HepG2 (cell line): ENCODE data around the gene ZNF222. TPM values are rescaled to one million over a fixed set of nuclear protein-coding genes. Genes with fewer than 3 reads are reported as not detected.

Experiments used
- ARHGAP35 ChIP-seq: sonication (generic); formaldehyde crosslinking; IDR thresholded peaks from 2 replicates; pipeline ENCODE4 v1.9.0; 2022; ENCODE audit warnings: mild to moderate bottlenecking, inconsistent platforms, moderate library complexity, missing genetic modification reagents, borderline replicate concordance
- ARNT2 ChIP-seq: sonication (generic); formaldehyde crosslinking; IDR thresholded peaks from 2 replicates; pipeline ENCODE4 v1.8.0; 2022; ENCODE audit warnings: mild to moderate bottlenecking, low read depth, missing genetic modification reagents, moderate library complexity
- CAMTA2 ChIP-seq: sonication (generic); formaldehyde crosslinking; IDR thresholded peaks from 2 replicates; pipeline ENCODE4 v1.4.0; 2020; ENCODE audit warnings: mild to moderate bottlenecking, missing genetic modification reagents, borderline replicate concordance
- KDM3A ChIP-seq: IDR thresholded peaks from 2 replicates; pipeline ENCODE4 v1.6.1; 2018; ENCODE audit warnings: low read depth, missing compliant biosample characterization
- LCORL ChIP-seq, 2 experiments: fragments of 450-650 bp in 1 of 2; sonication (generic) in 1 of 2; formaldehyde crosslinking in 1 of 2; IDR thresholded peaks; 2 replicates each; pipeline versions ENCODE4 v1.5.0 to v1.6.1; 2017 to 2020; ENCODE audit warnings: antibody characterized with exemption in 1 of 2, missing genetic modification reagents in 1 of 2
- PAF1 ChIP-seq: IDR thresholded peaks from 2 replicates; pipeline ENCODE4 v1.6.1; 2016; ENCODE audit warnings: missing genetic modification reagents, missing compliant biosample characterization
- PHB2 ChIP-seq: fragments of 450-650 bp; IDR thresholded peaks from 2 replicates; pipeline ENCODE4 v1.6.1; 2018; ENCODE audit not compliant: partially characterized antibody
- RARA ChIP-seq: IDR thresholded peaks from 2 replicates; pipeline ENCODE4 v1.6.1; 2016; ENCODE audit warnings: missing genetic modification reagents, missing compliant biosample characterization
- SIN3B ChIP-seq: fragments of 150-350 bp; IDR thresholded peaks from 2 replicates; pipeline ENCODE4 v1.6.1; 2014; ENCODE audit warnings: low read length
- SP140L ChIP-seq: sonication (generic); formaldehyde crosslinking; IDR thresholded peaks from 2 replicates; pipeline ENCODE4 v1.4.0; 2020; ENCODE audit warnings: missing genetic modification reagents, borderline replicate concordance
- SP2 ChIP-seq: sonication (generic); formaldehyde crosslinking; IDR thresholded peaks from 2 replicates; pipeline ENCODE4 v1.5.1; 2020; ENCODE audit warnings: mild to moderate bottlenecking, missing genetic modification reagents
- ZFX ChIP-seq: sonication (generic); formaldehyde crosslinking; IDR thresholded peaks from 2 replicates; pipeline ENCODE4 v1.4.0; 2020; ENCODE audit warnings: mild to moderate bottlenecking, low read depth, missing genetic modification reagents, moderate library complexity
- ZNF232 ChIP-seq: sonication (generic); formaldehyde crosslinking; IDR thresholded peaks from 2 replicates; pipeline ENCODE4 v1.4.0; 2020; ENCODE audit warnings: missing genetic modification reagents, borderline replicate concordance
- ZNF329 ChIP-seq: sonication (generic); formaldehyde crosslinking; IDR thresholded peaks from 2 replicates; pipeline ENCODE4 v1.9.0; 2021; ENCODE audit warnings: low read depth, mild to moderate bottlenecking, missing genetic modification reagents
- ZNF350 ChIP-seq: sonication (generic); formaldehyde crosslinking; IDR thresholded peaks from 2 replicates; pipeline ENCODE4 v1.4.0; 2020; ENCODE audit warnings: mild to moderate bottlenecking, low read depth, missing genetic modification reagents, borderline replicate concordance
- ZNF501 ChIP-seq: sonication (generic); formaldehyde crosslinking; IDR thresholded peaks from 2 replicates; pipeline ENCODE4 v1.5.1; 2020; ENCODE audit warnings: mild to moderate bottlenecking, moderate library complexity, missing genetic modification reagents
- polyA plus RNA-seq, 8 experiments: library from polyadenylated mRNA; depleted of rRNA in 3 of 8; stranded (reverse) in 7 of 8; unstranded in 1 of 8; fragments of >200 nt; fragmentation: Illumina TruSeq in 4 of 8; extraction: Trizol in 4 of 8; gene quantifications; 2 replicates each; pipeline versions ENCODE4 v1.2.1 to v1.2.3, GENCODE V29; 2011 to 2016; ENCODE audit warnings: low read depth in 4 of 8, missing spikeins in 1 of 8, mixed read lengths in 1 of 8; ENCODE audit not compliant: insufficient read depth in 1 of 8
- total RNA-seq, 5 experiments: library from RNA; depleted of rRNA; stranded (reverse); fragments of >200 nt; fragmentation: Illumina TruSeq; extraction: Trizol; gene quantifications; 2 replicates each; pipeline ENCODE4 v1.2.3, GENCODE V29; 2016; ENCODE audit warnings: low read depth in 1 of 5
- TF ChIP-seq, protein P1 (sequence below): sonication (generic); formaldehyde crosslinking; IDR thresholded peaks from 2 replicates; pipeline ENCODE4 v1.5.0; 2020; ENCODE audit warnings: missing genetic modification reagents
- TF ChIP-seq, protein P2 (sequence below): IDR thresholded peaks from 2 replicates; pipeline ENCODE4 v1.6.1; 2016; ENCODE audit warnings: low read depth, control low read depth
- TF ChIP-seq, protein P3 (sequence below): sonication (generic); formaldehyde crosslinking; IDR thresholded peaks from 2 replicates; pipeline ENCODE4 v1.4.0; 2020; ENCODE audit warnings: missing genetic modification reagents
- TF ChIP-seq, protein P4 (sequence below): sonication (generic); formaldehyde crosslinking; IDR thresholded peaks from 2 replicates; pipeline ENCODE4 v1.5.1; 2020; ENCODE audit warnings: missing genetic modification reagents, mild to moderate bottlenecking, borderline replicate concordance

Gene ZNF222
- total and polyA plus RNA-seq, 2 of the 13 experiments (the other 11 are each of a cell fraction or from before 2014, with no cell fraction given): 2.2 to 6.2 TPM

DNA sequence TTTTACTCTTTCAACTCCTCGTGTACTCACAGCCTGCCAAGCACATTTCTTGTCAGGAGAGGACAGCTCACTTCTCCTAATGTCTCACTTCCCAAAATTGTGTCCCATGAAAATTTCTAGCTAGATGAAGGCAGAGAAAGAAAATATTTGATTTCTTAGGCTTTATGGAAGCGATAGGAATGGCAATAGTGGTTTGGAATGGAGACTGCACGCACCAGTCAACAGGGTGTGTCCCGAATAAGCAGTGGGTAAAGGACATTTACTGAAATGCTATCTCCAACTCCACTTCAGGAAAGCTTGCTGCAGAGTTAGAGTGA is 321 bp upstream of the ZNF222 start (continued):
- TF ChIP-seq SP140L: no peak
- no peak for TF ChIP-seq ZNF232 (CRISPR knock-in tag)
- no peak for TF ChIP-seq ZFX (CRISPR knock-in tag)
- TF ChIP-seq, protein P1, sequence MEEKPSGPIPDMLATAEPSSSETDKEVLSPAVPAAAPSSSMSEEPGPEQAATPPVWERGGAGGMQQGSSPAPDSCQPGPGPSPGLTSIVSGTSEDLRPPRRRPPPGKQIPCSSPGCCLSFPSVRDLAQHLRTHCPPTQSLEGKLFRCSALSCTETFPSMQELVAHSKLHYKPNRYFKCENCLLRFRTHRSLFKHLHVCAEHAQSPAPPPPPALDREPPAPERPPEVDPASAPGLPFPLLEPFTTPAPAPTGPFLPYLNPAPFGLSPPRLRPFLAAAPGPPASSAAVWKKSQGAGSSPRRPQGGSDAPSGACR: no peak
- 0 out of 2 replicates have a peak, but pooled peaks have one; percentile 7 for TF ChIP-seq RARA
- TF ChIP-seq LCORL (IDR thresholded peaks at IDR 0.05): no peak
- TF ChIP-seq LCORL (CRISPR knock-in tag; IDR thresholded peaks at IDR 0.05): 0 out of 2 replicates have a peak, but pooled peaks have one; percentile 50
- TF ChIP-seq, protein P2, sequence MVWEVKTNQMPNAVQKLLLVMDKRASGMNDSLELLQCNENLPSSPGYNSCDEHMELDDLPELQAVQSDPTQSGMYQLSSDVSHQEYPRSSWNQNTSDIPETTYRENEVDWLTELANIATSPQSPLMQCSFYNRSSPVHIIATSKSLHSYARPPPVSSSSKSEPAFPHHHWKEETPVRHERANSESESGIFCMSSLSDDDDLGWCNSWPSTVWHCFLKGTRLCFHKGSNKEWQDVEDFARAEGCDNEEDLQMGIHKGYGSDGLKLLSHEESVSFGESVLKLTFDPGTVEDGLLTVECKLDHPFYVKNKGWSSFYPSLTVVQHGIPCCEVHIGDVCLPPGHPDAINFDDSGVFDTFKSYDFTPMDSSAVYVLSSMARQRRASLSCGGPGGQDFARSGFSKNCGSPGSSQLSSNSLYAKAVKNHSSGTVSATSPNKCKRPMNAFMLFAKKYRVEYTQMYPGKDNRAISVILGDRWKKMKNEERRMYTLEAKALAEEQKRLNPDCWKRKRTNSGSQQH (CRISPR knock-in tag): no peak
- TF ChIP-seq ARNT2: no peak
- TF ChIP-seq, protein P3, sequence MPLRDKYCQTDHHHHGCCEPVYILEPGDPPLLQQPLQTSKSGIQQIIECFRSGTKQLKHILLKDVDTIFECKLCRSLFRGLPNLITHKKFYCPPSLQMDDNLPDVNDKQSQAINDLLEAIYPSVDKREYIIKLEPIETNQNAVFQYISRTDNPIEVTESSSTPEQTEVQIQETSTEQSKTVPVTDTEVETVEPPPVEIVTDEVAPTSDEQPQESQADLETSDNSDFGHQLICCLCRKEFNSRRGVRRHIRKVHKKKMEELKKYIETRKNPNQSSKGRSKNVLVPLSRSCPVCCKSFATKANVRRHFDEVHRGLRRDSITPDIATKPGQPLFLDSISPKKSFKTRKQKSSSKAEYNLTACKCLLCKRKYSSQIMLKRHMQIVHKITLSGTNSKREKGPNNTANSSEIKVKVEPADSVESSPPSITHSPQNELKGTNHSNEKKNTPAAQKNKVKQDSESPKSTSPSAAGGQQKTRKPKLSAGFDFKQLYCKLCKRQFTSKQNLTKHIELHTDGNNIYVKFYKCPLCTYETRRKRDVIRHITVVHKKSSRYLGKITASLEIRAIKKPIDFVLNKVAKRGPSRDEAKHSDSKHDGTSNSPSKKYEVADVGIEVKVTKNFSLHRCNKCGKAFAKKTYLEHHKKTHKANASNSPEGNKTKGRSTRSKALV (CRISPR knock-in tag): no peak
- TF ChIP-seq PAF1 (CRISPR knock-in tag): no peak
- TF ChIP-seq, protein P4, sequence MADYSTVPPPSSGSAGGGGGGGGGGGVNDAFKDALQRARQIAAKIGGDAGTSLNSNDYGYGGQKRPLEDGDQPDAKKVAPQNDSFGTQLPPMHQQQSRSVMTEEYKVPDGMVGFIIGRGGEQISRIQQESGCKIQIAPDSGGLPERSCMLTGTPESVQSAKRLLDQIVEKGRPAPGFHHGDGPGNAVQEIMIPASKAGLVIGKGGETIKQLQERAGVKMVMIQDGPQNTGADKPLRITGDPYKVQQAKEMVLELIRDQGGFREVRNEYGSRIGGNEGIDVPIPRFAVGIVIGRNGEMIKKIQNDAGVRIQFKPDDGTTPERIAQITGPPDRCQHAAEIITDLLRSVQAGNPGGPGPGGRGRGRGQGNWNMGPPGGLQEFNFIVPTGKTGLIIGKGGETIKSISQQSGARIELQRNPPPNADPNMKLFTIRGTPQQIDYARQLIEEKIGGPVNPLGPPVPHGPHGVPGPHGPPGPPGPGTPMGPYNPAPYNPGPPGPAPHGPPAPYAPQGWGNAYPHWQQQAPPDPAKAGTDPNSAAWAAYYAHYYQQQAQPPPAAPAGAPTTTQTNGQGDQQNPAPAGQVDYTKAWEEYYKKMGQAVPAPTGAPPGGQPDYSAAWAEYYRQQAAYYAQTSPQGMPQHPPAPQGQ: no peak
- TF ChIP-seq ZNF501: peak; percentile 49
- TF ChIP-seq ZNF329: no peak
- TF ChIP-seq SIN3B: no peak
- TF ChIP-seq CAMTA2 (CRISPR knock-in tag): no peak
- no peak for TF ChIP-seq SP2 (CRISPR knock-in tag)
- no peak for TF ChIP-seq ARHGAP35 (CRISPR knock-in tag)
- no peak for TF ChIP-seq PHB2
- TF ChIP-seq ZNF350: no peak
- no peak for TF ChIP-seq KDM3A (CRISPR knock-in tag)
